Liver (tissue), 9 donors: Measurements from ENCODE around the gene IQGAP2. TPM values are rescaled to one million over a fixed set of nuclear protein-coding genes. Genes with fewer than 3 reads are reported as not detected.

Experiments
- DNase-seq: peaks from one replicate; pipeline ENCODE4 v3.0.0-alpha.2; 2017; ENCODE audit warnings: low spot score
- H3K27ac ChIP-seq, 2 donors: one replicate each; pipeline ENCODE4 v1.7.0; 2013; ENCODE audit warnings: inconsistent platforms in 2 of 2, low read length in 2 of 2, control low read depth in 1 of 2, low read depth in 1 of 2, mild to moderate bottlenecking in 1 of 2
- H3K27me3 ChIP-seq, 4 donors: one replicate each; pipeline versions ENCODE4 v1.6.1 to v1.7.0; 2013; ENCODE audit warnings: low read length in 3 of 4, inconsistent platforms in 1 of 4, mild to moderate bottlenecking in 1 of 4, moderate library complexity in 1 of 4; ENCODE audit not compliant: control insufficient read depth in 4 of 4, insufficient read depth in 4 of 4
- H3K36me3 ChIP-seq, 4 donors: one replicate each; pipeline versions ENCODE4 v1.6.1 to v1.7.0; 2013; ENCODE audit warnings: low read length in 3 of 4, mild to moderate bottlenecking in 3 of 4, low read depth in 1 of 4, moderate library complexity in 1 of 4; ENCODE audit not compliant: control insufficient read depth in 4 of 4, insufficient read depth in 3 of 4
- H3K4me1 ChIP-seq, 4 donors: one replicate each; pipeline versions ENCODE4 v1.6.1 to v1.7.0; 2013; ENCODE audit warnings: low read length in 3 of 4, mild to moderate bottlenecking in 3 of 4, moderate library complexity in 1 of 4; ENCODE audit not compliant: control insufficient read depth in 4 of 4, insufficient read depth in 4 of 4
- H3K4me3 ChIP-seq, 3 donors: one replicate each; pipeline versions ENCODE4 v1.6.1 to v1.7.0; 2013; ENCODE audit warnings: low read length in 3 of 3, control low read depth in 1 of 3, low read depth in 1 of 3, mild to moderate bottlenecking in 1 of 3
- H3K9ac ChIP-seq, 2 donors: one replicate each; pipeline ENCODE4 v1.7.0; 2013; ENCODE audit warnings: low read length in 2 of 2, mild to moderate bottlenecking in 2 of 2, moderate library complexity in 2 of 2, control low read depth in 1 of 2, low read depth in 1 of 2
- H3K9me3 ChIP-seq, 4 donors: one replicate each; pipeline versions ENCODE4 v1.6.1 to v1.7.0; 2013; ENCODE audit warnings: low read length in 3 of 4; ENCODE audit not compliant: control insufficient read depth in 4 of 4
- EGR1 ChIP-seq, 2 donors: IDR thresholded peaks; 2 replicates each; pipeline ENCODE4 v1.6.1; 2016 to 2018; ENCODE audit warnings: antibody characterized with exemption in 2 of 2, low read depth in 2 of 2
- FOXA1 ChIP-seq: IDR thresholded peaks from 2 replicates; pipeline ENCODE4 v1.6.1; 2016; ENCODE audit warnings: antibody characterized with exemption
- FOXA2 ChIP-seq: IDR thresholded peaks from 2 replicates; pipeline ENCODE4 v1.6.1; 2016; ENCODE audit warnings: antibody characterized with exemption
- GABPA ChIP-seq, 2 donors: IDR thresholded peaks in 1 of 2; conservative IDR thresholded peaks in 1 of 2; 2 replicates each; pipeline ENCODE4 v1.6.1; 2016; ENCODE audit warnings: antibody characterized with exemption in 2 of 2, mild to moderate bottlenecking in 1 of 2, moderate library complexity in 1 of 2
- HNF4A ChIP-seq, 2 donors: conservative IDR thresholded peaks; 2 replicates each; pipeline ENCODE4 v1.6.1; 2016; ENCODE audit warnings: antibody characterized with exemption in 2 of 2, mild to moderate bottlenecking in 2 of 2
- HNF4G ChIP-seq: IDR thresholded peaks from 2 replicates; pipeline ENCODE4 v1.6.1; 2016; ENCODE audit warnings: antibody characterized with exemption
- JUND ChIP-seq, 2 donors: IDR thresholded peaks; 2 replicates each; pipeline ENCODE4 v1.6.1; 2016; ENCODE audit warnings: antibody characterized with exemption in 2 of 2
- MAX ChIP-seq: IDR thresholded peaks from 2 replicates; pipeline ENCODE4 v1.6.1; 2016; ENCODE audit warnings: antibody characterized with exemption
- NR2F2 ChIP-seq: IDR thresholded peaks from 2 replicates; pipeline ENCODE4 v1.6.1; 2016; ENCODE audit warnings: antibody characterized with exemption
- RAD21 ChIP-seq, 2 donors: IDR thresholded peaks; 2 replicates each; pipeline ENCODE4 v1.6.1; 2016; ENCODE audit warnings: antibody characterized with exemption in 2 of 2, mild to moderate bottlenecking in 2 of 2
- REST ChIP-seq: IDR thresholded peaks from 2 replicates; pipeline ENCODE4 v1.6.1; 2016; ENCODE audit warnings: antibody characterized with exemption, mild to moderate bottlenecking
- RXRA ChIP-seq, 2 donors: IDR thresholded peaks; 2 replicates each; pipeline ENCODE4 v1.6.1; 2017 to 2018; ENCODE audit warnings: antibody characterized with exemption in 2 of 2, mild to moderate bottlenecking in 1 of 2
- SP1 ChIP-seq: IDR thresholded peaks from 2 replicates; pipeline ENCODE4 v1.6.1; 2018; ENCODE audit warnings: antibody characterized with exemption, mild to moderate bottlenecking
- TAF1 ChIP-seq: conservative IDR thresholded peaks from 2 replicates; pipeline ENCODE4 v1.6.1; 2016; ENCODE audit warnings: antibody characterized with exemption, mild to moderate bottlenecking
- YY1 ChIP-seq: IDR thresholded peaks from 2 replicates; pipeline ENCODE4 v1.6.1; 2016; ENCODE audit warnings: antibody characterized with exemption, mild to moderate bottlenecking
- WGBS: extraction: QIAGEN DNeasy Blood & Tissue Kit; methylation state at CpG from one replicate; pipeline ENCODE4 v1.1.7; 2013; 5-methylcytosine and 5-hydroxymethylcytosine counted together
- polyA plus RNA-seq, 2 donors: library from polyadenylated mRNA; stranded (reverse) in 1 of 2; unstranded in 1 of 2; fragments of 200-250 nt in 1 of 2; fragments of >200 nt in 1 of 2; fragmentation: Nextera tagmentation in 1 of 2; extraction: Ambion mirVana in 1 of 2; gene quantifications; one replicate each; pipeline versions ENCODE4 v1.2.1 to v1.2.3, GENCODE V29; 2013 to 2015
- total RNA-seq, 2 donors: library from RNA; depleted of rRNA; stranded (reverse); fragments of >200 nt; gene quantifications; one replicate each; pipeline ENCODE4 v1.2.3, GENCODE V29; 2014
- TF ChIP-seq, protein P1 (sequence below): fragments of 150-350 bp; IDR thresholded peaks from 2 replicates; pipeline ENCODE4 v1.5.1; 2017; ENCODE audit warnings: improper control_type of control experiment, low read depth, low read length; ENCODE audit not compliant: missing input control
- TF ChIP-seq, protein P2 (sequence below): IDR thresholded peaks from 2 replicates; pipeline ENCODE4 v1.6.1; 2016; ENCODE audit warnings: antibody characterized with exemption
- TF ChIP-seq, protein P3 (sequence below): IDR thresholded peaks from 2 replicates; pipeline ENCODE4 v1.6.1; 2016; ENCODE audit warnings: antibody characterized with exemption
- donor health status: healthy.
- donor health status: healthy.
- donor health status: healthy.
- donor health status: healthy.
- donor health status: healthy.

The IQGAP2 gene
- total and polyA plus RNA-seq, 4 donors = 41.5 to 205 (median 102) TPM

- DNase-seq = no peak
- H3K4me3 ChIP-seq = no peak overlapping the region
- H3K9ac ChIP-seq = no peak overlapping the region
- peaks cover 0 to 3% (median 0%) of the 10 kb centered on the region in 4 donors for H3K4me1 ChIP-seq
- H3K27ac ChIP-seq = no peak overlapping the region
- TF ChIP-seq FOXA2 (no peak), REST (no peak), GABPA (IDR thresholded peaks at IDR 0.05 in 1 of 2, conservative IDR thresholded peaks at IDR 0.05 in 1 of 2) (no peak), HNF4A (conservative IDR thresholded peaks at IDR 0.05) (no peak), MAX (no peak), SP1 (no peak), YY1 (no peak), FOXA1 (no peak), EGR1 (IDR thresholded peaks at IDR 0.05; ENCODE audit: low read depth in 2 of 2) (no peak), HNF4G (no peak)
- TF ChIP-seq, protein P1, sequence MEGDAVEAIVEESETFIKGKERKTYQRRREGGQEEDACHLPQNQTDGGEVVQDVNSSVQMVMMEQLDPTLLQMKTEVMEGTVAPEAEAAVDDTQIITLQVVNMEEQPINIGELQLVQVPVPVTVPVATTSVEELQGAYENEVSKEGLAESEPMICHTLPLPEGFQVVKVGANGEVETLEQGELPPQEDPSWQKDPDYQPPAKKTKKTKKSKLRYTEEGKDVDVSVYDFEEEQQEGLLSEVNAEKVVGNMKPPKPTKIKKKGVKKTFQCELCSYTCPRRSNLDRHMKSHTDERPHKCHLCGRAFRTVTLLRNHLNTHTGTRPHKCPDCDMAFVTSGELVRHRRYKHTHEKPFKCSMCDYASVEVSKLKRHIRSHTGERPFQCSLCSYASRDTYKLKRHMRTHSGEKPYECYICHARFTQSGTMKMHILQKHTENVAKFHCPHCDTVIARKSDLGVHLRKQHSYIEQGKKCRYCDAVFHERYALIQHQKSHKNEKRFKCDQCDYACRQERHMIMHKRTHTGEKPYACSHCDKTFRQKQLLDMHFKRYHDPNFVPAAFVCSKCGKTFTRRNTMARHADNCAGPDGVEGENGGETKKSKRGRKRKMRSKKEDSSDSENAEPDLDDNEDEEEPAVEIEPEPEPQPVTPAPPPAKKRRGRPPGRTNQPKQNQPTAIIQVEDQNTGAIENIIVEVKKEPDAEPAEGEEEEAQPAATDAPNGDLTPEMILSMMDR = no peak
- TF ChIP-seq, protein P2, sequence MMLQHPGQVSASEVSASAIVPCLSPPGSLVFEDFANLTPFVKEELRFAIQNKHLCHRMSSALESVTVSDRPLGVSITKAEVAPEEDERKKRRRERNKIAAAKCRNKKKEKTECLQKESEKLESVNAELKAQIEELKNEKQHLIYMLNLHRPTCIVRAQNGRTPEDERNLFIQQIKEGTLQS = no peak
- no peaks in the 10 kb centered on the region for H3K27me3 ChIP-seq
- WGBS = 79% methylated on average over 2 of the region's 2 CpGs
- peaks cover 0 to 6% (median 0%) of the 10 kb centered on the region in 4 donors for H3K36me3 ChIP-seq
- H3K9me3 ChIP-seq = no peaks in the 10 kb centered on the region
Measured at GRCh38 chr5:76449606-76450005, 46.5 kb downstream of the IQGAP2 start.

DNA sequence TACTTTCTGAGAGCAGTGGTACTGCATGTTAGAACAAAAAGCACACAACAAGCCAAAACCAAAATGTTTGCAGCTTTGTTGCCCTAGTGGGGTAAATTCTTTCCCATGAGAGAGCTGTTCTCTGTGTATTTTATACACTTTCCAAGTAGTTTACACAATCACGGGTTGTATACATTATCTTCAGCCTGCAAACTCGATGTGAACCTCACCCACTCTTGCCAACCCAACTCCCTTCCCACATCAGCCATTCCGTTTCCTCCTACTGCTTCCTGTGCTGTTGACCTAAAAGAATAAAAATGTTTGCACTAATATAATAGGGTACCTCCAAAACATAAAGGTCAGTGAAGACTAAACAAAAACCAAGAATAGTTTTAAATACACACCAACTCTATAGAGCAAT is 47.0 kb downstream of the IQGAP2 start:
- Histone ChIP-seq H3K4me1 (peaks cover 0 to 3% (median under 1%) of the 10 kb centered on the region in 4 donors), H3K9me3 (no peaks in the 10 kb centered on the region), H3K9ac (no peak overlapping the region), H3K27me3 (no peaks in the 10 kb centered on the region), H3K27ac (no peak overlapping the region), H3K4me3 (no peak overlapping the region), H3K36me3 (peaks cover 0 to 6% (median 0%) of the 10 kb centered on the region in 4 donors)
- DNase-seq = no peak
- WGBS = 41% methylated on average over 3 of the region's 3 CpGs
- no peak for TF ChIP-seq REST
- no peak for TF ChIP-seq JUND (IDR thresholded peaks at IDR 0.05)
- no peak for TF ChIP-seq HNF4G
- no peak for TF ChIP-seq YY1
- TF ChIP-seq, protein P1 = no peak
- no peak for TF ChIP-seq GABPA (IDR thresholded peaks at IDR 0.05 in 1 of 2, conservative IDR thresholded peaks at IDR 0.05 in 1 of 2)
- no peak for TF ChIP-seq SP1
- no peak for TF ChIP-seq FOXA2
- no peak for TF ChIP-seq EGR1 (IDR thresholded peaks at IDR 0.05; ENCODE audit: low read depth in 2 of 2)
- no peak for TF ChIP-seq TAF1
- TF ChIP-seq, protein P3, sequence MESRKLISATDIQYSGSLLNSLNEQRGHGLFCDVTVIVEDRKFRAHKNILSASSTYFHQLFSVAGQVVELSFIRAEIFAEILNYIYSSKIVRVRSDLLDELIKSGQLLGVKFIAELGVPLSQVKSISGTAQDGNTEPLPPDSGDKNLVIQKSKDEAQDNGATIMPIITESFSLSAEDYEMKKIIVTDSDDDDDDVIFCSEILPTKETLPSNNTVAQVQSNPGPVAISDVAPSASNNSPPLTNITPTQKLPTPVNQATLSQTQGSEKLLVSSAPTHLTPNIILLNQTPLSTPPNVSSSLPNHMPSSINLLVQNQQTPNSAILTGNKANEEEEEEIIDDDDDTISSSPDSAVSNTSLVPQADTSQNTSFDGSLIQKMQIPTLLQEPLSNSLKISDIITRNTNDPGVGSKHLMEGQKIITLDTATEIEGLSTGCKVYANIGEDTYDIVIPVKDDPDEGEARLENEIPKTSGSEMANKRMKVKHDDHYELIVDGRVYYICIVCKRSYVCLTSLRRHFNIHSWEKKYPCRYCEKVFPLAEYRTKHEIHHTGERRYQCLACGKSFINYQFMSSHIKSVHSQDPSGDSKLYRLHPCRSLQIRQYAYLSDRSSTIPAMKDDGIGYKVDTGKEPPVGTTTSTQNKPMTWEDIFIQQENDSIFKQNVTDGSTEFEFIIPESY = no peak
- no peak for TF ChIP-seq FOXA1
- TF ChIP-seq MAX = no peak
- TF ChIP-seq RAD21 (IDR thresholded peaks at IDR 0.05) = no peak
- no peak for TF ChIP-seq RXRA (IDR thresholded peaks at IDR 0.05)
- TF ChIP-seq NR2F2 = no peak
